ENCODE results near the gene MBP.

DNA sequence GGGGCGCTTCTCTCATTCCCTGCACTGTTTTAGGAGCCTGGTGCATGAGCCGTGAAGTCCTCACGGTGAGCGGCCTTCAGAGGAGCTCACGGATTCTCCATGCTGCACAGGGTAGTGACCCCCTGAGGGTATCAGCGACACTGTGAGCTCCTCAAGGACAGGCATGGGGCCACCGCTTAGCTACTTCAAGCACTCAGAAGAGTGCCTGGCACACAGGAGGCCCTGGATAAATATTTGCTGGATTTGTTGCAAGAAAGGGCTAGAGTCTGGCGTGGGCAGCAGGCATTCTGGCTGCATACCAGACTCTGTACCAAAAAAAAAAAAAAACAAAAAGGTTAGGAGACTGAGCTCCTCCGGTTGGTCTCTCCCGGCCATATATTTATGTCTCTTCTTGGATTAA, 5.7 kb upstream of the MBP start:
- TF ChIP-seq, protein P1, sequence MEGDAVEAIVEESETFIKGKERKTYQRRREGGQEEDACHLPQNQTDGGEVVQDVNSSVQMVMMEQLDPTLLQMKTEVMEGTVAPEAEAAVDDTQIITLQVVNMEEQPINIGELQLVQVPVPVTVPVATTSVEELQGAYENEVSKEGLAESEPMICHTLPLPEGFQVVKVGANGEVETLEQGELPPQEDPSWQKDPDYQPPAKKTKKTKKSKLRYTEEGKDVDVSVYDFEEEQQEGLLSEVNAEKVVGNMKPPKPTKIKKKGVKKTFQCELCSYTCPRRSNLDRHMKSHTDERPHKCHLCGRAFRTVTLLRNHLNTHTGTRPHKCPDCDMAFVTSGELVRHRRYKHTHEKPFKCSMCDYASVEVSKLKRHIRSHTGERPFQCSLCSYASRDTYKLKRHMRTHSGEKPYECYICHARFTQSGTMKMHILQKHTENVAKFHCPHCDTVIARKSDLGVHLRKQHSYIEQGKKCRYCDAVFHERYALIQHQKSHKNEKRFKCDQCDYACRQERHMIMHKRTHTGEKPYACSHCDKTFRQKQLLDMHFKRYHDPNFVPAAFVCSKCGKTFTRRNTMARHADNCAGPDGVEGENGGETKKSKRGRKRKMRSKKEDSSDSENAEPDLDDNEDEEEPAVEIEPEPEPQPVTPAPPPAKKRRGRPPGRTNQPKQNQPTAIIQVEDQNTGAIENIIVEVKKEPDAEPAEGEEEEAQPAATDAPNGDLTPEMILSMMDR (IDR thresholded peaks at IDR 0.05; ENCODE audit: insufficient read depth, low read length) = no peak
- TF ChIP-seq, protein P2, sequence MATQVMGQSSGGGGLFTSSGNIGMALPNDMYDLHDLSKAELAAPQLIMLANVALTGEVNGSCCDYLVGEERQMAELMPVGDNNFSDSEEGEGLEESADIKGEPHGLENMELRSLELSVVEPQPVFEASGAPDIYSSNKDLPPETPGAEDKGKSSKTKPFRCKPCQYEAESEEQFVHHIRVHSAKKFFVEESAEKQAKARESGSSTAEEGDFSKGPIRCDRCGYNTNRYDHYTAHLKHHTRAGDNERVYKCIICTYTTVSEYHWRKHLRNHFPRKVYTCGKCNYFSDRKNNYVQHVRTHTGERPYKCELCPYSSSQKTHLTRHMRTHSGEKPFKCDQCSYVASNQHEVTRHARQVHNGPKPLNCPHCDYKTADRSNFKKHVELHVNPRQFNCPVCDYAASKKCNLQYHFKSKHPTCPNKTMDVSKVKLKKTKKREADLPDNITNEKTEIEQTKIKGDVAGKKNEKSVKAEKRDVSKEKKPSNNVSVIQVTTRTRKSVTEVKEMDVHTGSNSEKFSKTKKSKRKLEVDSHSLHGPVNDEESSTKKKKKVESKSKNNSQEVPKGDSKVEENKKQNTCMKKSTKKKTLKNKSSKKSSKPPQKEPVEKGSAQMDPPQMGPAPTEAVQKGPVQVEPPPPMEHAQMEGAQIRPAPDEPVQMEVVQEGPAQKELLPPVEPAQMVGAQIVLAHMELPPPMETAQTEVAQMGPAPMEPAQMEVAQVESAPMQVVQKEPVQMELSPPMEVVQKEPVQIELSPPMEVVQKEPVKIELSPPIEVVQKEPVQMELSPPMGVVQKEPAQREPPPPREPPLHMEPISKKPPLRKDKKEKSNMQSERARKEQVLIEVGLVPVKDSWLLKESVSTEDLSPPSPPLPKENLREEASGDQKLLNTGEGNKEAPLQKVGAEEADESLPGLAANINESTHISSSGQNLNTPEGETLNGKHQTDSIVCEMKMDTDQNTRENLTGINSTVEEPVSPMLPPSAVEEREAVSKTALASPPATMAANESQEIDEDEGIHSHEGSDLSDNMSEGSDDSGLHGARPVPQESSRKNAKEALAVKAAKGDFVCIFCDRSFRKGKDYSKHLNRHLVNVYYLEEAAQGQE (IDR thresholded peaks at IDR 0.05; ENCODE audit: insufficient replicate concordance, low read depth) = no peak
- TF ChIP-seq GABPA (IDR thresholded peaks at IDR 0.05; ENCODE audit: low read depth) (no peak), POLR2AphosphoS5 (IDR thresholded peaks at IDR 0.05; ENCODE audit: low read depth) (no peak), SPI1 (IDR thresholded peaks at IDR 0.05; ENCODE audit: borderline replicate concordance, low read depth) (no peak)

All from HL-60 (cell line).